Parathyroid adenoma (tissue), 2 donors: ENCODE results near the gene SPATA4.

ENCODE experiments used
- H2AFZ ChIP-seq: fragments of 300-600 bp; sonication (generic); one replicate; pipeline ENCODE4 v1.7.0; 2017; ENCODE audit warnings: antibody characterized with exemption, mild to moderate bottlenecking
- H3K27ac ChIP-seq: fragments of 300-600 bp; sonication (generic); one replicate; pipeline ENCODE4 v1.7.0; 2017
- H3K27me3 ChIP-seq: fragments of 300-600 bp; sonication (generic); one replicate; pipeline ENCODE4 v1.7.0; 2017; ENCODE audit warnings: low read length; ENCODE audit not compliant: control insufficient read depth, insufficient read depth
- H3K36me3 ChIP-seq: fragments of 300-600 bp; sonication (generic); one replicate; pipeline ENCODE4 v1.7.0; 2017; ENCODE audit warnings: low read length; ENCODE audit not compliant: control insufficient read depth, insufficient read depth
- H3K4me1 ChIP-seq: fragments of 300-600 bp; sonication (generic); one replicate; pipeline ENCODE4 v1.7.0; 2017; ENCODE audit warnings: control low read depth
- H3K4me2 ChIP-seq: fragments of 300-600 bp; sonication (generic); one replicate; pipeline ENCODE4 v1.7.0; 2017; ENCODE audit warnings: low read length
- H3K4me3 ChIP-seq: fragments of 300-600 bp; sonication (generic); one replicate; pipeline ENCODE4 v1.7.0; 2017; ENCODE audit warnings: low read depth, low read length
- H3K79me2 ChIP-seq: fragments of 300-600 bp; sonication (generic); one replicate; pipeline ENCODE4 v1.7.0; 2017; ENCODE audit warnings: control low read depth
- H3K9ac ChIP-seq: fragments of 300-600 bp; sonication (generic); one replicate; pipeline ENCODE4 v1.7.0; 2017; ENCODE audit warnings: mild to moderate bottlenecking
- H3K9me3 ChIP-seq: fragments of 300-600 bp; sonication (generic); one replicate; pipeline ENCODE4 v1.7.0; 2017; ENCODE audit warnings: low read length; ENCODE audit not compliant: control insufficient read depth
- CTCF ChIP-seq: fragments of 300-600 bp; sonication (generic); IDR thresholded peaks from one replicate; pipeline ENCODE4 v1.7.0; 2017; ENCODE audit warnings: antibody characterized with exemption, mild to moderate bottlenecking
- donor health status: primary hyperparathyroidism.

Gene SPATA4

GRCh38 chr4:176195184-176195978 is at the start of gene SPATA4:
TSS of gene SPATA4 (minus strand) at chr4:176195585. CDS start at chr4:176195562, 23 bp downstream.
- Histone ChIP-seq H3K9ac (no peak within 1 kb of the TSS), H2AFZ (peak within 1 kb of the TSS; percentile 91), H3K4me3 (peak within 1 kb of the TSS; percentile 74), H3K27me3 (no peaks in the 10 kb centered on the region), H3K36me3 (no peaks in the 10 kb centered on the region), H3K4me1 (no peaks in the 10 kb centered on the region), H3K4me2 (peak within 1 kb of the TSS; percentile 76), H3K27ac (peak within 1 kb of the TSS; percentile 65), H3K79me2 (no peaks in the 10 kb centered on the region), H3K9me3 (peaks cover 5% of the 10 kb centered on the region)
- no peak for TF ChIP-seq CTCF

GRCh38 chr4:176242764-176243347 is 47.5 kb upstream of the SPATA4 start:
- Histone ChIP-seq H3K4me1 (no peaks in the 10 kb centered on the region), H3K79me2 (no peaks in the 10 kb centered on the region), H3K36me3 (no peaks in the 10 kb centered on the region), H3K9ac (no peak overlapping the region), H3K27ac (no peak overlapping the region), H2AFZ (no peak overlapping the region), H3K9me3 (no peaks in the 10 kb centered on the region), H3K4me2 (no peak overlapping the region), H3K4me3 (no peak overlapping the region), H3K27me3 (no peaks in the 10 kb centered on the region)
- no peak for TF ChIP-seq CTCF

- Histone ChIP-seq H3K27me3 (no peaks in the 10 kb centered on the region), H3K4me3 (no peak overlapping the region), H3K9ac (no peak overlapping the region), H3K79me2 (no peaks in the 10 kb centered on the region), H3K36me3 (no peaks in the 10 kb centered on the region), H3K9me3 (no peaks in the 10 kb centered on the region), H3K4me1 (no peaks in the 10 kb centered on the region), H3K27ac (no peak overlapping the region), H3K4me2 (no peak overlapping the region), H2AFZ (no peak overlapping the region)
- no peak for TF ChIP-seq CTCF
Observed at GRCh38 chr4:176241703-176242102, 46.3 kb upstream of the SPATA4 start.

- Histone ChIP-seq H3K79me2 (no peaks in the 10 kb centered on the region), H3K4me3 (no peak overlapping the region), H3K9ac (no peak overlapping the region), H3K36me3 (no peaks in the 10 kb centered on the region), H2AFZ (no peak overlapping the region), H3K4me1 (no peaks in the 10 kb centered on the region), H3K4me2 (no peak overlapping the region), H3K27me3 (no peaks in the 10 kb centered on the region), H3K27ac (no peak overlapping the region), H3K9me3 (no peaks in the 10 kb centered on the region)
- TF ChIP-seq CTCF: no peak
Observed at GRCh38 chr4:176238826-176239225, 43.4 kb upstream of the SPATA4 start.
